K562 (cell line): Measurements from ENCODE around the gene SPTBN4. TPM values are rescaled to one million over a fixed set of nuclear protein-coding genes. Genes with fewer than 3 reads are reported as not detected.

Experiments used
- CEBPG ChIP-seq, 3 experiments: fragments of 200-800 bp in 1 of 3; sonication (Bioruptor generic) in 1 of 3; sonication (generic) in 1 of 3; formaldehyde crosslinking in 1 of 3; IDR thresholded peaks in 2 of 3; conservative IDR thresholded peaks in 1 of 3; 2 replicates each; pipeline versions ENCODE4 v1.6.1 to v1.8.0; 2016 to 2022; ENCODE audit warnings: missing compliant biosample characterization in 2 of 3, missing genetic modification characterization in 2 of 3, mild to moderate bottlenecking in 1 of 3, missing genetic modification reagents in 1 of 3
- CREM ChIP-seq: IDR thresholded peaks from 2 replicates; pipeline ENCODE4 v1.6.1; 2014; ENCODE audit warnings: antibody characterized with exemption, low read depth
- HCFC1 ChIP-seq: IDR thresholded peaks from 2 replicates; pipeline ENCODE4 v1.6.1; 2012; ENCODE audit warnings: low read depth, low read length, improper control_type of control experiment
- HMBOX1 ChIP-seq: sonication (generic); IDR thresholded peaks from 2 replicates; pipeline ENCODE4 v1.6.1; 2016
- ID3 ChIP-seq, 2 experiments: fragments of 250-450 bp in 1 of 2; fragments of 450-650 bp in 1 of 2; sonication (Bioruptor Pico) in 1 of 2; IDR thresholded peaks; 2 replicates each; pipeline versions ENCODE4 v1.6.1 to v1.8.0; 2016 to 2021; ENCODE audit warnings: mild to moderate bottlenecking in 2 of 2, moderate library complexity in 2 of 2, missing compliant biosample characterization in 1 of 2, missing genetic modification characterization in 1 of 2
- JUND ChIP-seq, 2 experiments: IDR thresholded peaks; 2 replicates in 1 of 2; 3 replicates in 1 of 2; pipeline ENCODE4 v1.6.1; 2011; ENCODE audit warnings: borderline replicate concordance in 2 of 2, low read depth in 2 of 2, low read length in 2 of 2, improper control_type of control experiment in 1 of 2, missing biosample characterization in 1 of 2, missing genetic modification characterization in 1 of 2, missing genetic modification reagents in 1 of 2
- NBN ChIP-seq: fragments of 450-650 bp; IDR thresholded peaks from 2 replicates; pipeline ENCODE4 v1.6.1; 2016; ENCODE audit warnings: low read depth, mild to moderate bottlenecking
- NCOA6 ChIP-seq: fragments of 450-650 bp; IDR thresholded peaks from 2 replicates; pipeline ENCODE4 v1.6.1; 2017; ENCODE audit warnings: mild to moderate bottlenecking
- NONO ChIP-seq, 2 experiments: fragments of 200-400 bp in 1 of 2; fragments of 450-650 bp in 1 of 2; formaldehyde crosslinking in 1 of 2; IDR thresholded peaks; 2 replicates each; pipeline ENCODE4 v1.6.1; 2017; ENCODE audit warnings: low read depth in 2 of 2, mild to moderate bottlenecking in 2 of 2, moderate library complexity in 2 of 2, low read length in 1 of 2
- PRDM10 ChIP-seq: fragments of 450-650 bp; IDR thresholded peaks from 2 replicates; pipeline ENCODE4 v1.6.1; 2018; ENCODE audit not compliant: partially characterized antibody
- SLC30A9 ChIP-seq: fragments of 250-450 bp; sonication (Bioruptor Pico); IDR thresholded peaks from 2 replicates; pipeline ENCODE4 v1.8.0; 2022; ENCODE audit warnings: mild to moderate bottlenecking, moderate library complexity
- polyA plus RNA-seq, 8 experiments: library from polyadenylated mRNA; depleted of rRNA in 4 of 8; stranded (reverse) in 5 of 8; unstranded in 3 of 8; fragments of >200 nt; fragmentation: Nextera tagmentation in 2 of 8; fragmentation: Illumina TruSeq in 1 of 8; extraction: Ambion mirVana in 2 of 8; extraction: Trizol in 1 of 8; gene quantifications; 2 replicates each; pipeline versions ENCODE4 v1.2.1 to v1.2.3, GENCODE V29; 2011 to 2014; ENCODE audit warnings: inconsistent platforms in 1 of 8, missing spikeins in 1 of 8
- total RNA-seq, 7 experiments: library from RNA; depleted of rRNA in 6 of 7; stranded (reverse); fragments of >200 nt in 6 of 7; fragmentation: Illumina TruSeq in 2 of 7; extraction: Trizol in 2 of 7; gene quantifications; 2 replicates each; pipeline versions ENCODE4 v1.2.1 to v1.2.3, GENCODE V29; 2011 to 2021; ENCODE audit warnings: low replicate concordance in 1 of 7
- TF ChIP-seq, protein P1 (sequence below), 3 experiments: IDR thresholded peaks in 2 of 3; conservative IDR thresholded peaks in 1 of 3; 2 replicates each; pipeline ENCODE4 v1.5.1; 2011 to 2012; ENCODE audit warnings: low read length in 3 of 3, mild to moderate bottlenecking in 3 of 3, control low read depth in 2 of 3, improper control_type of control experiment in 1 of 3, inconsistent platforms in 1 of 3, low read depth in 1 of 3, mixed read lengths in 1 of 3, moderate library complexity in 1 of 3; ENCODE audit not compliant: insufficient read depth in 2 of 3
- TF ChIP-seq, protein P2 (sequence below): fragments of 450-650 bp; IDR thresholded peaks from 2 replicates; pipeline ENCODE4 v1.6.1; 2016; ENCODE audit warnings: antibody characterized with exemption
- TF ChIP-seq, protein P3 (sequence below): fragments of 250-450 bp; sonication (Bioruptor Pico); IDR thresholded peaks from 2 replicates; pipeline ENCODE4 v1.4.0; 2020

Gene SPTBN4
- total and polyA plus RNA-seq, 9 of the 15 experiments (the other 6 are each of a cell fraction or from before 2014, with no cell fraction given), result 0.01 to 1.5 (median 0.86) TPM

GRCh38 chr19:40570313-40571004 is 103.7 kb downstream of the SPTBN4 start (continued):
- TF ChIP-seq, protein P1, sequence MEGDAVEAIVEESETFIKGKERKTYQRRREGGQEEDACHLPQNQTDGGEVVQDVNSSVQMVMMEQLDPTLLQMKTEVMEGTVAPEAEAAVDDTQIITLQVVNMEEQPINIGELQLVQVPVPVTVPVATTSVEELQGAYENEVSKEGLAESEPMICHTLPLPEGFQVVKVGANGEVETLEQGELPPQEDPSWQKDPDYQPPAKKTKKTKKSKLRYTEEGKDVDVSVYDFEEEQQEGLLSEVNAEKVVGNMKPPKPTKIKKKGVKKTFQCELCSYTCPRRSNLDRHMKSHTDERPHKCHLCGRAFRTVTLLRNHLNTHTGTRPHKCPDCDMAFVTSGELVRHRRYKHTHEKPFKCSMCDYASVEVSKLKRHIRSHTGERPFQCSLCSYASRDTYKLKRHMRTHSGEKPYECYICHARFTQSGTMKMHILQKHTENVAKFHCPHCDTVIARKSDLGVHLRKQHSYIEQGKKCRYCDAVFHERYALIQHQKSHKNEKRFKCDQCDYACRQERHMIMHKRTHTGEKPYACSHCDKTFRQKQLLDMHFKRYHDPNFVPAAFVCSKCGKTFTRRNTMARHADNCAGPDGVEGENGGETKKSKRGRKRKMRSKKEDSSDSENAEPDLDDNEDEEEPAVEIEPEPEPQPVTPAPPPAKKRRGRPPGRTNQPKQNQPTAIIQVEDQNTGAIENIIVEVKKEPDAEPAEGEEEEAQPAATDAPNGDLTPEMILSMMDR (IDR thresholded peaks at IDR 0.05 in 2 of 3, conservative IDR thresholded peaks at IDR 0.05 in 1 of 3; ENCODE audit: insufficient read depth in 2 of 3, low read depth in 1 of 3, low read length in 3 of 3), result peak; percentile 57 to 67 (median 66); a peak in 5 of 6 replicates
- TF ChIP-seq, protein P2, sequence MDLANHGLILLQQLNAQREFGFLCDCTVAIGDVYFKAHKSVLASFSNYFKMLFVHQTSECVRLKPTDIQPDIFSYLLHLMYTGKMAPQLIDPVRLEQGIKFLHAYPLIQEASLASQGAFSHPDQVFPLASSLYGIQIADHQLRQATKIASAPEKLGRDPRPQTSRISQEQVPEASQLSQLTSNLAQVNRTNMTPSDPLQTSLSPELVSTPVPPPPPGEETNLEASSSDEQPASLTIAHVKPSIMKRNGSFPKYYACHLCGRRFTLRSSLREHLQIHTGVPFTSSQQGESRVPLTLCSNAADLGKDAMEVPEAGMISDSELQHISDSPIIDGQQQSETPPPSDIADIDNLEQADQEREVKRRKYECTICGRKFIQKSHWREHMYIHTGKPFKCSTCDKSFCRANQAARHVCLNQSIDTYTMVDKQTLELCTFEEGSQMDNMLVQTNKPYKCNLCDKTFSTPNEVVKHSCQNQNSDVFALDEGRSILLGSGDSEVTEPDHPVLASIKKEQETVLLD, result peak; percentile 73
- TF ChIP-seq CEBPG (CRISPR knock-in tag; IDR thresholded peaks at IDR 0.05), result 0 out of 2 replicates have a peak, but pooled peaks have one; percentile 44
- no peak for TF ChIP-seq CEBPG (tag; conservative IDR thresholded peaks at IDR 0.05 in 1 of 2, IDR thresholded peaks at IDR 0.05 in 1 of 2)
- TF ChIP-seq NONO (IDR thresholded peaks at IDR 0.05; ENCODE audit: low read depth in 2 of 2, low read length in 1 of 2), result peak in 1 of 2 experiments; percentile 64; a peak in 2 of 4 replicates
- TF ChIP-seq NBN, result no peak
- TF ChIP-seq NCOA6, result peak; percentile 54; the same call in 1 of the 2 replicates
- TF ChIP-seq HCFC1, result peak; percentile 35; the same call in 1 of the 2 replicates
- no peak for TF ChIP-seq ID3 (CRISPR knock-in tag; IDR thresholded peaks at IDR 0.05)
- TF ChIP-seq ID3 (tag; IDR thresholded peaks at IDR 0.05), result no peak
- TF ChIP-seq PRDM10, result peak; percentile 40
- TF ChIP-seq HMBOX1, result peak; percentile 43; the same call in 1 of the 2 replicates
- TF ChIP-seq, protein P3, sequence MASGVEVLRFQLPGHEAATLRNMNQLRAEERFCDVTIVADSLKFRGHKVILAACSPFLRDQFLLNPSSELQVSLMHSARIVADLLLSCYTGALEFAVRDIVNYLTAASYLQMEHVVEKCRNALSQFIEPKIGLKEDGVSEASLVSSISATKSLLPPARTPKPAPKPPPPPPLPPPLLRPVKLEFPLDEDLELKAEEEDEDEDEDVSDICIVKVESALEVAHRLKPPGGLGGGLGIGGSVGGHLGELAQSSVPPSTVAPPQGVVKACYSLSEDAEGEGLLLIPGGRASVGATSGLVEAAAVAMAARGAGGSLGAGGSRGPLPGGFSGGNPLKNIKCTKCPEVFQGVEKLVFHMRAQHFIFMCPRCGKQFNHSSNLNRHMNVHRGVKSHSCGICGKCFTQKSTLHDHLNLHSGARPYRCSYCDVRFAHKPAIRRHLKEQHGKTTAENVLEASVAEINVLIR (CRISPR knock-in tag), result no peak
- no peak for TF ChIP-seq SLC30A9
- peak; percentile 34; the same call in 1 of the 2 replicates for TF ChIP-seq JUND (IDR thresholded peaks at IDR 0.05; ENCODE audit: borderline replicate concordance, low read depth, low read length)
- no peak; the same call in 2 of the 3 replicates for TF ChIP-seq JUND (tag; IDR thresholded peaks at IDR 0.05; ENCODE audit: borderline replicate concordance, low read depth, low read length)
- peak; percentile 75 for TF ChIP-seq CREM
